Neural cell (in vitro differentiated cells): Measurements from ENCODE around the gene WWC2. TPM values are rescaled to one million over a fixed set of nuclear protein-coding genes. Genes with fewer than 3 reads are reported as not detected.

Experiments used
- H2AFZ ChIP-seq: fragments of 200-600, 300-800 bp; sonication (generic), shearing (Covaris generic); 2 replicates; pipeline ENCODE4 v1.6.0; 2014; ENCODE audit warnings: low read depth, mild to moderate bottlenecking, antibody characterized with exemption, low read length, moderate library complexity
- H3F3A ChIP-seq: fragments of 200-600 bp; shearing (Covaris generic); 2 replicates; pipeline ENCODE4 v1.6.1; 2016; ENCODE audit warnings: mild to moderate bottlenecking, moderate library complexity, mixed read lengths, antibody characterized with exemption, low read length; ENCODE audit not compliant: insufficient read depth, poor library complexity, severe bottlenecking
- H3K27ac ChIP-seq: fragments of 200-600, 300-800 bp; sonication (generic), shearing (Covaris generic); 2 replicates; pipeline ENCODE4 v1.5.1; 2014; ENCODE audit warnings: mild to moderate bottlenecking, low read length, moderate library complexity
- H3K27me3 ChIP-seq: fragments of 300-800, 200-600 bp; sonication (generic), shearing (Covaris generic); 2 replicates; pipeline ENCODE4 v1.6.0; 2014; ENCODE audit warnings: mild to moderate bottlenecking, low read depth, low read length, moderate library complexity; ENCODE audit not compliant: insufficient read depth
- H3K36me3 ChIP-seq: fragments of 300-800, 200-600 bp; sonication (generic), shearing (Covaris generic); 2 replicates; pipeline ENCODE4 v1.5.1; 2014; ENCODE audit warnings: mild to moderate bottlenecking, antibody characterized with exemption, low read length, moderate library complexity; ENCODE audit not compliant: insufficient read depth
- H3K4me2 ChIP-seq: fragments of 300-800, 200-600 bp; sonication (generic), shearing (Covaris generic); 2 replicates; pipeline ENCODE4 v1.6.0; 2014; ENCODE audit warnings: mild to moderate bottlenecking, low read length
- H3K4me3 ChIP-seq: fragments of 300-800, 200-600 bp; sonication (generic), shearing (Covaris generic); 2 replicates; pipeline ENCODE4 v1.5.1; 2014; ENCODE audit warnings: mild to moderate bottlenecking, low read length, moderate library complexity
- H3K79me2 ChIP-seq: fragments of 200-600 bp; shearing (Covaris generic); replicated peaks from 2 replicates; pipeline ENCODE4 v1.6.0; 2014; ENCODE audit warnings: mild to moderate bottlenecking, low read length, moderate library complexity; ENCODE audit not compliant: insufficient read depth
- H3K9ac ChIP-seq: fragments of 300-800, 200-600 bp; sonication (generic), shearing (Covaris generic); 2 replicates; pipeline ENCODE4 v1.6.1; 2016; ENCODE audit warnings: mild to moderate bottlenecking, low read length, mixed read lengths
- H3K9me2 ChIP-seq: fragments of 200-600 bp; shearing (Covaris generic); 2 replicates; pipeline ENCODE4 v1.6.1; 2016; ENCODE audit warnings: mild to moderate bottlenecking, low read length, mixed read lengths; ENCODE audit not compliant: insufficient read depth
- H3K9me3 ChIP-seq: fragments of 200-600, 300-800 bp; sonication (generic), shearing (Covaris generic); 2 replicates; pipeline ENCODE4 v1.6.1; 2016; ENCODE audit warnings: mild to moderate bottlenecking, mixed run types, low read length, moderate library complexity, mixed read lengths
- H4K20me1 ChIP-seq: fragments of 200-600 bp; shearing (Covaris generic); 2 replicates; pipeline ENCODE4 v1.6.1; 2016; ENCODE audit warnings: mild to moderate bottlenecking, mixed run types; ENCODE audit not compliant: insufficient read depth
- CTCF ChIP-seq: fragments of 450-650 bp; IDR thresholded peaks from 2 replicates; pipeline ENCODE4 v1.5.1; 2014; ENCODE audit warnings: antibody characterized with exemption, mild to moderate bottlenecking, moderate library complexity; ENCODE audit not compliant: poor library complexity, severe bottlenecking
- EP300 ChIP-seq: fragments of 450-650 bp; conservative IDR thresholded peaks from 2 replicates; pipeline ENCODE4 v1.6.1; 2014; ENCODE audit warnings: antibody characterized with exemption, mild to moderate bottlenecking, moderate library complexity; ENCODE audit not compliant: poor library complexity, severe bottlenecking
- EZH2 ChIP-seq: fragments of 200-600, 300-800 bp; shearing (Covaris generic), sonication (generic); IDR thresholded peaks from 2 replicates; pipeline ENCODE4 v1.6.1; 2014; ENCODE audit warnings: antibody characterized with exemption, low read length, borderline replicate concordance, mild to moderate bottlenecking; ENCODE audit not compliant: insufficient read depth, poor library complexity, severe bottlenecking
- MXI1 ChIP-seq: fragments of 450-650 bp; conservative IDR thresholded peaks from 2 replicates; pipeline ENCODE4 v1.6.1; 2014; ENCODE audit warnings: antibody characterized with exemption, mild to moderate bottlenecking; ENCODE audit not compliant: poor library complexity, severe bottlenecking
- POLR2AphosphoS5 ChIP-seq: IDR thresholded peaks from 2 replicates; pipeline ENCODE4 v1.6.1; 2012
- RAD21 ChIP-seq: fragments of 450-650 bp; conservative IDR thresholded peaks from 2 replicates; pipeline ENCODE4 v1.6.1; 2014; ENCODE audit warnings: antibody characterized with exemption, mild to moderate bottlenecking, moderate library complexity
- SMC3 ChIP-seq: fragments of 450-650 bp; conservative IDR thresholded peaks from 2 replicates; pipeline ENCODE4 v1.6.1; 2014; ENCODE audit warnings: antibody characterized with exemption, mild to moderate bottlenecking, moderate library complexity; ENCODE audit not compliant: poor library complexity
- TAF1 ChIP-seq: IDR thresholded peaks from 2 replicates; pipeline ENCODE4 v1.6.1; 2012; ENCODE audit warnings: low read depth
- polyA plus RNA-seq: library from polyadenylated mRNA; depleted of rRNA; stranded (reverse); fragments of >200 nt; gene quantifications from 2 replicates; pipeline ENCODE4 v1.2.3, GENCODE V29; 2014
- TF ChIP-seq, protein P1 (sequence below): IDR thresholded peaks from 2 replicates; pipeline ENCODE4 v1.6.1; 2012; ENCODE audit warnings: borderline replicate concordance

WWC2 gene
- polyA plus RNA-seq, 1 donor from 2014 or later: 5.7 TPM

GRCh38 chr4:183096276-183096965 lies 2.6 kb upstream of the WWC2 start:
- no peak overlapping the region for H3K4me2 ChIP-seq
- H3K9me3 ChIP-seq: no peaks in the 10 kb centered on the region
- no peak overlapping the region for H3K4me3 ChIP-seq
- H3K36me3 ChIP-seq: no peaks in the 10 kb centered on the region
- H4K20me1 ChIP-seq: no peaks in the 10 kb centered on the region
- peaks cover 30% of the 10 kb centered on the region for H3K27me3 ChIP-seq
- H3K79me2 ChIP-seq: peaks cover 4% of the 10 kb centered on the region
- H3F3A ChIP-seq: no peaks in the 10 kb centered on the region
- H3K9ac ChIP-seq: no peak overlapping the region
- H3K27ac ChIP-seq: no peak overlapping the region
- H3K9me2 ChIP-seq: no peaks in the 10 kb centered on the region
- TF ChIP-seq SMC3 (no peak), CTCF (no peak), EP300 (no peak), EZH2 (no peak), RAD21 (no peak), TAF1 (no peak), MXI1 (no peak), POLR2AphosphoS5 (no peak)
- TF ChIP-seq, protein P1, sequence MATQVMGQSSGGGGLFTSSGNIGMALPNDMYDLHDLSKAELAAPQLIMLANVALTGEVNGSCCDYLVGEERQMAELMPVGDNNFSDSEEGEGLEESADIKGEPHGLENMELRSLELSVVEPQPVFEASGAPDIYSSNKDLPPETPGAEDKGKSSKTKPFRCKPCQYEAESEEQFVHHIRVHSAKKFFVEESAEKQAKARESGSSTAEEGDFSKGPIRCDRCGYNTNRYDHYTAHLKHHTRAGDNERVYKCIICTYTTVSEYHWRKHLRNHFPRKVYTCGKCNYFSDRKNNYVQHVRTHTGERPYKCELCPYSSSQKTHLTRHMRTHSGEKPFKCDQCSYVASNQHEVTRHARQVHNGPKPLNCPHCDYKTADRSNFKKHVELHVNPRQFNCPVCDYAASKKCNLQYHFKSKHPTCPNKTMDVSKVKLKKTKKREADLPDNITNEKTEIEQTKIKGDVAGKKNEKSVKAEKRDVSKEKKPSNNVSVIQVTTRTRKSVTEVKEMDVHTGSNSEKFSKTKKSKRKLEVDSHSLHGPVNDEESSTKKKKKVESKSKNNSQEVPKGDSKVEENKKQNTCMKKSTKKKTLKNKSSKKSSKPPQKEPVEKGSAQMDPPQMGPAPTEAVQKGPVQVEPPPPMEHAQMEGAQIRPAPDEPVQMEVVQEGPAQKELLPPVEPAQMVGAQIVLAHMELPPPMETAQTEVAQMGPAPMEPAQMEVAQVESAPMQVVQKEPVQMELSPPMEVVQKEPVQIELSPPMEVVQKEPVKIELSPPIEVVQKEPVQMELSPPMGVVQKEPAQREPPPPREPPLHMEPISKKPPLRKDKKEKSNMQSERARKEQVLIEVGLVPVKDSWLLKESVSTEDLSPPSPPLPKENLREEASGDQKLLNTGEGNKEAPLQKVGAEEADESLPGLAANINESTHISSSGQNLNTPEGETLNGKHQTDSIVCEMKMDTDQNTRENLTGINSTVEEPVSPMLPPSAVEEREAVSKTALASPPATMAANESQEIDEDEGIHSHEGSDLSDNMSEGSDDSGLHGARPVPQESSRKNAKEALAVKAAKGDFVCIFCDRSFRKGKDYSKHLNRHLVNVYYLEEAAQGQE: no peak
- H2AFZ ChIP-seq: no peak overlapping the region

DNA sequence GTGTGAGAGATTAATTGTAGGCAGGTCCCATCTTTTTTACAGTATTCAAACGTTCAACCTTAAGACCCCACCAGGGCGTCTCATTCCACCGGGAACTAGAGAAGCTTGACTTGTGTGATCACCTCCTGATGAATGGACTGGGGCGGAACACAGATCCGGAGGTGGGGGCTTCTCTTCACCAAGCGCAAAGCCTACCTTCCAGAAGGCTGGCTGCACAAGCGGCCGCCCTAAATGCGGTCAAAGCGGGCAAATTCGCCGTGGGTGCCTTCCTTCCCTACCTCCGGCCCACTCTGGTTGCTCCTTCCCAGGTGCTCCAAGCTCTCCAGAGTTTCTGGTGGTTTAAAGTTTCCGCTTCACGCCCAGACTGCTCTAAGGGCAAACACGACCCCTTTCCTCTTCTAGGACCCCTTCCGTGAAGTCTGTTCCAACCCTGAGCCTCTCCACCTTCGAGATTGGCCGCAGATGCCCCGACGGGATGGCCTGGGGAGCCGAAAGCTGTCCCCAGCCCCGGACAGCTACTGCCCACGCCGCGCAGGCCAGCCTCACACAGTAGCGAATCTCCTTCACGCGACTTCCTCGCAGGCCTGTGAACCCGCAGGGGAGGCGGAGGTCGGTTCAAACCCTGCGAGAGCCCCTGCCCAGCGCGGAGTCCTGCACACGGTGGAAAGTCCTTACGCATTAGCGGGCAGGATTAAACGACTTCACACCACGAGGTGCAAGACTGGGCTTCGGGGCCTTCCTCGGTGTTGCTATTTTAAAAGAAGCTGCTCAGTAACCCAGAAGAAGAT lies 1.6 kb upstream of the WWC2 start:
- Histone ChIP-seq H3K9me2 (no peaks in the 10 kb centered on the region), H3K27me3 (peaks cover 30% of the 10 kb centered on the region), H3K27ac (no peak overlapping the region), H3K79me2 (peaks cover 9% of the 10 kb centered on the region), H3K9ac (no peak overlapping the region), H3F3A (no peaks in the 10 kb centered on the region), H3K36me3 (no peaks in the 10 kb centered on the region), H4K20me1 (no peaks in the 10 kb centered on the region), H3K4me2 (no peak overlapping the region), H2AFZ (no peak overlapping the region), H3K4me3 (peak overlapping the region; percentile 80), H3K9me3 (no peaks in the 10 kb centered on the region)
- TF ChIP-seq TAF1: no peak
- TF ChIP-seq SMC3: no peak
- TF ChIP-seq EP300: no peak
- TF ChIP-seq MXI1: peak; percentile 11
